H9 (cell line): ENCODE measurements around the gene IL20RB. TPM values are rescaled to one million over a fixed set of nuclear protein-coding genes. Genes with fewer than 3 reads are reported as not detected.

Experiments used
- DNase-seq: peaks from one replicate; pipeline ENCODE4 v3.0.0-alpha.2; 2017
- H2AFZ ChIP-seq: one replicate; pipeline ENCODE4 v1.6.1; 2013; ENCODE audit warnings: mild to moderate bottlenecking, low read length, control low read depth, moderate library complexity
- H2AK5ac ChIP-seq: 2 replicates; pipeline ENCODE4 v1.6.1; 2013; ENCODE audit warnings: low read length, control low read depth, mixed read lengths; ENCODE audit not compliant: insufficient read length
- H2BK120ac ChIP-seq: one replicate; pipeline ENCODE4 v1.6.1; 2013; ENCODE audit warnings: low read depth, mild to moderate bottlenecking, low read length, control low read depth, inconsistent platforms; ENCODE audit not compliant: poor library complexity, severe bottlenecking
- H2BK12ac ChIP-seq: 2 replicates; pipeline ENCODE4 v1.6.1; 2013; ENCODE audit warnings: low read length, control low read depth, mixed read lengths, low read depth; ENCODE audit not compliant: insufficient read length
- H2BK15ac ChIP-seq: 2 replicates; pipeline ENCODE4 v1.6.1; 2013; ENCODE audit warnings: low read depth, low read length, control low read depth
- H2BK20ac ChIP-seq: one replicate; pipeline ENCODE4 v1.6.1; 2013; ENCODE audit warnings: low read depth, mild to moderate bottlenecking, low read length, control low read depth, inconsistent platforms; ENCODE audit not compliant: poor library complexity, severe bottlenecking
- H2BK5ac ChIP-seq: 2 replicates; pipeline ENCODE4 v1.6.1; 2013; ENCODE audit warnings: low read length, control low read depth, mixed read lengths; ENCODE audit not compliant: insufficient read length
- H3K14ac ChIP-seq: 2 replicates; pipeline ENCODE4 v1.6.1; 2013; ENCODE audit warnings: low read length, control low read depth; ENCODE audit not compliant: insufficient read depth
- H3K18ac ChIP-seq: 2 replicates; pipeline ENCODE4 v1.6.1; 2013; ENCODE audit warnings: low read depth, mild to moderate bottlenecking, mixed read lengths, low read length, control low read depth; ENCODE audit not compliant: insufficient read length
- H3K23ac ChIP-seq: 2 replicates; pipeline ENCODE4 v1.6.1; 2013; ENCODE audit warnings: low read length, control low read depth, mixed read lengths, low read depth; ENCODE audit not compliant: insufficient read length
- H3K23me2 ChIP-seq: 2 replicates; pipeline ENCODE4 v1.6.1; 2013; ENCODE audit warnings: low read depth, mild to moderate bottlenecking, mixed read lengths, low read length, control low read depth; ENCODE audit not compliant: insufficient read length, poor library complexity, severe bottlenecking
- H3K27ac ChIP-seq: 2 replicates; pipeline ENCODE4 v1.5.1; 2013; ENCODE audit warnings: low read length, control low read depth, mixed read lengths, low read depth; ENCODE audit not compliant: insufficient read length
- H3K27me3 ChIP-seq: 2 replicates; pipeline ENCODE4 v1.6.1; 2013; ENCODE audit warnings: low read length, control low read depth, inconsistent platforms; ENCODE audit not compliant: insufficient read depth
- H3K4ac ChIP-seq: 2 replicates; pipeline ENCODE4 v1.6.1; 2013; ENCODE audit warnings: low read depth, mild to moderate bottlenecking, control low read depth, inconsistent platforms, low read length, moderate library complexity
- H3K4me1 ChIP-seq: 2 replicates; pipeline ENCODE4 v1.6.1; 2013; ENCODE audit warnings: low read length, control low read depth, inconsistent platforms; ENCODE audit not compliant: insufficient read depth
- H3K4me2 ChIP-seq: 2 replicates; pipeline ENCODE4 v1.6.1; 2013; ENCODE audit warnings: low read length, control low read depth, mixed read lengths; ENCODE audit not compliant: insufficient read length, insufficient read depth
- H3K56ac ChIP-seq: 2 replicates; pipeline ENCODE4 v1.6.1; 2013; ENCODE audit warnings: low read depth, mild to moderate bottlenecking, mixed read lengths, low read length, control low read depth; ENCODE audit not compliant: insufficient read length
- H3K79me1 ChIP-seq: 2 replicates; pipeline ENCODE4 v1.6.1; 2013; ENCODE audit warnings: low read depth, mild to moderate bottlenecking, moderate library complexity, low read length, control low read depth, inconsistent platforms; ENCODE audit not compliant: insufficient read depth, poor library complexity, severe bottlenecking
- H3K79me2 ChIP-seq: 2 replicates; pipeline ENCODE4 v1.6.1; 2013; ENCODE audit warnings: low read length, control low read depth, inconsistent platforms; ENCODE audit not compliant: insufficient read depth
- H3K9ac ChIP-seq: 2 replicates; pipeline ENCODE4 v1.6.1; 2013; ENCODE audit warnings: low read length, control low read depth, mixed read lengths; ENCODE audit not compliant: insufficient read length; ENCODE audit errors: extremely low read depth
- H3K9me3 ChIP-seq: one replicate; pipeline ENCODE4 v1.6.1; 2013; ENCODE audit warnings: low read depth, low read length, inconsistent platforms; ENCODE audit not compliant: control insufficient read depth
- H3T11ph ChIP-seq: one replicate; pipeline ENCODE4 v1.6.1; 2013; ENCODE audit warnings: mild to moderate bottlenecking, low read length, control low read depth, inconsistent platforms
- H4K20me1 ChIP-seq: one replicate; pipeline ENCODE4 v1.6.1; 2013; ENCODE audit not compliant: control insufficient read depth, insufficient read length, insufficient read depth
- H4K5ac ChIP-seq: 2 replicates; pipeline ENCODE4 v1.6.1; 2013; ENCODE audit warnings: low read depth, mild to moderate bottlenecking, mixed read lengths, low read length, control low read depth; ENCODE audit not compliant: insufficient read length
- H4K8ac ChIP-seq: replicated peaks from 2 replicates; pipeline ENCODE4 v1.6.1; 2013; ENCODE audit warnings: low read length, control low read depth, mixed read lengths, low read depth; ENCODE audit not compliant: insufficient read length
- H4K91ac ChIP-seq: 2 replicates; pipeline ENCODE4 v1.6.1; 2013; ENCODE audit warnings: low read depth, mild to moderate bottlenecking, moderate library complexity, mixed read lengths, low read length, control low read depth; ENCODE audit not compliant: insufficient read length
- H3K27ac Mint-ChIP-seq, 3 experiments: 2 replicates in 2 of 3; 3 replicates in 1 of 3; pipeline ENCODE4 v1.8.0; 2020 to 2021; ENCODE audit warnings: mixed read lengths in 3 of 3, mild to moderate bottlenecking in 1 of 3, moderate library complexity in 1 of 3
- H3K27me3 Mint-ChIP-seq: 2 replicates; pipeline ENCODE4 v1.8.0; 2021; ENCODE audit warnings: low read depth, mild to moderate bottlenecking, moderate library complexity, mixed read lengths
- H3K36me3 Mint-ChIP-seq, 3 experiments: 2 replicates in 2 of 3; 3 replicates in 1 of 3; pipeline ENCODE4 v1.8.0; 2020 to 2021; ENCODE audit warnings: low read depth in 3 of 3, mixed read lengths in 3 of 3; ENCODE audit not compliant: insufficient read depth in 1 of 3
- H3K4me1 Mint-ChIP-seq, 2 experiments: 2 replicates each; pipeline ENCODE4 v1.8.0; 2020; ENCODE audit warnings: mixed read lengths in 2 of 2
- H3K4me3 Mint-ChIP-seq, 2 experiments: 2 replicates in 1 of 2; 3 replicates in 1 of 2; pipeline ENCODE4 v1.8.0; 2020 to 2021; ENCODE audit warnings: mild to moderate bottlenecking in 2 of 2, mixed read lengths in 2 of 2, moderate library complexity in 1 of 2
- H3K9me3 Mint-ChIP-seq, 2 experiments: 2 replicates in 1 of 2; 3 replicates in 1 of 2; pipeline ENCODE4 v1.8.0; 2020; ENCODE audit warnings: mild to moderate bottlenecking in 2 of 2, mixed read lengths in 2 of 2, moderate library complexity in 1 of 2
- WGBS: extraction: QIAGEN DNeasy Blood & Tissue Kit; methylation state at CpG from one replicate; pipeline ENCODE4 v1.1.7; 2013; ENCODE audit warnings: missing lambda C conversion rate, low lambda C conversion rate, mixed read lengths; ENCODE audit not compliant: insufficient read length; ENCODE audit errors: extremely low coverage; 5-methylcytosine and 5-hydroxymethylcytosine counted together
- total RNA-seq: library from RNA; stranded (reverse); gene quantifications from 2 replicates; pipeline ENCODE4 v1.2.1, GENCODE V29; 2021
- TF ChIP-seq, protein P1 (sequence below): fragments of 200-600 bp; sonication (generic); conservative IDR thresholded peaks from 3 replicates; pipeline ENCODE4 v1.8.0; 2021; ENCODE audit warnings: antibody characterized with exemption, mild to moderate bottlenecking

Gene IL20RB
- total RNA-seq, 1 experiment from 2014 or later: 1.5 TPM

DNA sequence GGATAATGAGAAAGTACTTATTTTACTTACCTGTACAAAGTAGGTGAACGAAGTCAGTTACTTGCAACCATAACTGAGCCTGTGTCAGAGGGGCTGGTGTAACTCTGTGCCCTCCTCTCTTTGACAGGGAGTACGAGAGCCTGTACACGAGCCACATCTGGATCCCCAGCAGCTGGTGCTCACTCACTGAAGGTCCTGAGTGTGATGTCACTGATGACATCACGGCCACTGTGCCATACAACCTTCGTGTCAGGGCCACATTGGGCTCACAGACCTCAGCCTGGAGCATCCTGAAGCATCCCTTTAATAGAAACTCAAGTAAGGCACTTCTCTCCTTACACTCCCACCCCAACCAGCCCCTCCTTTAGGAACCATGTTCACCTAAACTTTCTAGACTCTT lies 24.2 kb downstream of the IL20RB start:
- Mint-ChIP-seq H3K27ac (no peak overlapping the region), H3K27me3 (no peaks in the 10 kb centered on the region), H3K9me3 (peaks cover 4 to 6% of the 10 kb centered on the region in 2 experiments; a peak in 4 of 5 replicates), H3K4me3 (no peak overlapping the region), H3K36me3 (peaks cover 4 to 8% (median 6%) of the 10 kb centered on the region in 3 experiments), H3K4me1 (0 out of 4 replicates have a peak, but pooled peaks cover 2 to 4% of the 10 kb centered on the region in 2 experiments)
- Histone ChIP-seq H3K79me2 (no peaks in the 10 kb centered on the region), H4K91ac (no peak overlapping the region), H3K18ac (no peak overlapping the region), H3K4me2 (no peak overlapping the region), H3K9ac (no peak overlapping the region), H4K20me1 (no peaks in the 10 kb centered on the region), H3K23ac (no peak overlapping the region), H3K23me2 (no peaks in the 10 kb centered on the region), H3K27ac (no peak overlapping the region), H2AFZ (no peak overlapping the region), H3K27me3 (no peaks in the 10 kb centered on the region), H2BK5ac (no peak overlapping the region), H2BK15ac (no peak overlapping the region), H3K14ac (no peak overlapping the region), H3K4me1 (no peaks in the 10 kb centered on the region; the same call in 1 of the 2 replicates), H3K4ac (no peak overlapping the region), H3K79me1 (no peaks in the 10 kb centered on the region), H3K9me3 (peaks cover 7% of the 10 kb centered on the region), H4K8ac (no peak overlapping the region), H2AK5ac (no peak overlapping the region), H3K56ac (no peak overlapping the region), H2BK20ac (no peak overlapping the region), H2BK120ac (no peak overlapping the region), H3T11ph (no peak overlapping the region), H4K5ac (no peak overlapping the region), H2BK12ac (no peak overlapping the region)
- TF ChIP-seq, protein P1, sequence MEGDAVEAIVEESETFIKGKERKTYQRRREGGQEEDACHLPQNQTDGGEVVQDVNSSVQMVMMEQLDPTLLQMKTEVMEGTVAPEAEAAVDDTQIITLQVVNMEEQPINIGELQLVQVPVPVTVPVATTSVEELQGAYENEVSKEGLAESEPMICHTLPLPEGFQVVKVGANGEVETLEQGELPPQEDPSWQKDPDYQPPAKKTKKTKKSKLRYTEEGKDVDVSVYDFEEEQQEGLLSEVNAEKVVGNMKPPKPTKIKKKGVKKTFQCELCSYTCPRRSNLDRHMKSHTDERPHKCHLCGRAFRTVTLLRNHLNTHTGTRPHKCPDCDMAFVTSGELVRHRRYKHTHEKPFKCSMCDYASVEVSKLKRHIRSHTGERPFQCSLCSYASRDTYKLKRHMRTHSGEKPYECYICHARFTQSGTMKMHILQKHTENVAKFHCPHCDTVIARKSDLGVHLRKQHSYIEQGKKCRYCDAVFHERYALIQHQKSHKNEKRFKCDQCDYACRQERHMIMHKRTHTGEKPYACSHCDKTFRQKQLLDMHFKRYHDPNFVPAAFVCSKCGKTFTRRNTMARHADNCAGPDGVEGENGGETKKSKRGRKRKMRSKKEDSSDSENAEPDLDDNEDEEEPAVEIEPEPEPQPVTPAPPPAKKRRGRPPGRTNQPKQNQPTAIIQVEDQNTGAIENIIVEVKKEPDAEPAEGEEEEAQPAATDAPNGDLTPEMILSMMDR: no peak
- no peak for DNase-seq
- WGBS: no CpG with 5 or more reads among the region's 5 CpGs
